NCI-H524 treated with DMSO at 0.1 percent for 48 hours (cell line): ENCODE results near the gene ZNF467.

Experiments used
- DNase-seq: peaks from one replicate; lab custom pipeline; 2025; lab: John Stamatoyannopoulos, UW

ZNF467 gene

GRCh38 chr7:149785402-149785801 is 12.0 kb upstream of the ZNF467 start:
- DNase-seq, result no peak

GRCh38 chr7:149784251-149784608 is 10.8 kb upstream of the ZNF467 start:
- no peak for DNase-seq

GRCh38 chr7:149783386-149784250 is 10.2 kb upstream of the ZNF467 start:
- no peak for DNase-seq

- no peak for DNase-seq
Measured at GRCh38 chr7:149782682-149783345, 9.4 kb upstream of the ZNF467 start.

- DNase-seq, result no peak
Measured at GRCh38 chr7:149781921-149782320, 8.5 kb upstream of the ZNF467 start.

- no peak for DNase-seq
Measured at GRCh38 chr7:149780636-149781419, 7.4 kb upstream of the ZNF467 start.

GRCh38 chr7:149780056-149780455 is 6.7 kb upstream of the ZNF467 start:
- DNase-seq, result no peak

- DNase-seq, result no peak
Measured at GRCh38 chr7:149779502-149779805, 6.1 kb upstream of the ZNF467 start.

GRCh38 chr7:149778696-149779501 is 5.5 kb upstream of the ZNF467 start:
- DNase-seq, result no peak

GRCh38 chr7:149778327-149778637 is 4.9 kb upstream of the ZNF467 start:
- DNase-seq, result no peak

- DNase-seq, result no peak
Measured at GRCh38 chr7:149777551-149778326, 4.4 kb upstream of the ZNF467 start.

- no peak for DNase-seq
Measured at GRCh38 chr7:149776848-149777407, 3.5 kb upstream of the ZNF467 start.

- DNase-seq, result no peak
Measured at GRCh38 chr7:149776289-149776688, 2.9 kb upstream of the ZNF467 start.

GRCh38 chr7:149775176-149775556 is 1.8 kb upstream of the ZNF467 start:
- DNase-seq, result no peak

- no peak for DNase-seq
Measured at GRCh38 chr7:149774237-149775175, 1.1 kb upstream of the ZNF467 start.

GRCh38 chr7:149772956-149773434 is 393 bp downstream of the ZNF467 start:
- no peak for DNase-seq

GRCh38 chr7:149772241-149772955 is 990 bp downstream of the ZNF467 start:
- no peak for DNase-seq

- peak; percentile 13 for DNase-seq
Measured at GRCh38 chr7:149771720-149772240, 1.6 kb downstream of the ZNF467 start.
